COLO668 (cell line): ENCODE measurements around the gene KY.

Experiments
- DNase-seq: peaks from one replicate; lab custom pipeline; 2025; ENCODE audit not compliant: unreplicated experiment; lab: John Stamatoyannopoulos, UW

KY gene

DNA sequence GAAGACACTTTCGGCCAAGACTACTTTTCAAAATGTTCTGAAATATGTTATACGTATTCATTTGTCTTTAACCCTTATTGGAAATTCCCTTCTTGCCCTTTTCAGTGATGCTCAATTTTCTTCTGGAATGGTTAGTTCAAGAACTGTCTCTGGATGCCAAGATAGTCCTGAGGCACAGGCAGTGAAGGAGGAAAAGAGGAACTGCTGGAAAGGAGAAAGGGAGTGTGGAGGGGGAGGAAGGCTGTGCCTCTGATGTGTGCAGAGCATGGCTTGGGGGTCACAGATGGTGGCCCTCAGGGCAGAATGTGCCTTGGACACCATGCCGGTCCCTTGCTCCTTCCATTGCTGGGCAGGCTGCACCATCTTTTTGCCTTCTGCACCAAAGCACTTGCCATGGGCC lies 91.2 kb downstream of the KY start:
- no peak for DNase-seq
